ENCODE data around the gene PDE8A.

- TF ChIP-seq CTCF (IDR thresholded peaks at IDR 0.05) (no peak), POLR2A (IDR thresholded peaks at IDR 0.05) (no peak)
These were observed 118.7 kb downstream of the PDE8A start for GRCh38 chr15:85100186-85100937.
